K562 (cell line): ENCODE results near the gene FOSL1. TPM values are rescaled to one million over a fixed set of nuclear protein-coding genes. Genes with fewer than 3 reads are reported as not detected.

Source experiments
- GATAD2A ChIP-seq: fragments of 450-650 bp; IDR thresholded peaks from 2 replicates; pipeline ENCODE4 v1.6.1; 2017
- GTF2F1 ChIP-seq: IDR thresholded peaks from 2 replicates; pipeline ENCODE4 v1.6.1; 2011; ENCODE audit warnings: low read depth, low read length, improper control_type of control experiment
- HBP1 ChIP-seq: fragments of 450-650 bp; formaldehyde crosslinking; IDR thresholded peaks from 2 replicates; pipeline ENCODE4 v1.4.0; 2022; ENCODE audit warnings: missing genetic modification characterization
- HINFP ChIP-seq: fragments of 450-650 bp; conservative IDR thresholded peaks from 2 replicates; pipeline ENCODE4 v1.6.1; 2016; ENCODE audit warnings: missing genetic modification characterization, low read depth, mild to moderate bottlenecking, control low read depth, missing compliant biosample characterization
- HIVEP1 ChIP-seq: fragments of 250-450 bp; sonication (Bioruptor Pico); IDR thresholded peaks from 2 replicates; pipeline ENCODE4 v1.4.0; 2020; ENCODE audit warnings: mild to moderate bottlenecking
- MAFK ChIP-seq: IDR thresholded peaks from 2 replicates; pipeline ENCODE4 v1.6.1; 2011; ENCODE audit warnings: low read length, improper control_type of control experiment
- MEF2D ChIP-seq: conservative IDR thresholded peaks from 2 replicates; pipeline ENCODE4 v1.6.1; 2016; ENCODE audit warnings: low read depth, missing genetic modification characterization, missing compliant biosample characterization
- MTF1 ChIP-seq: fragments of 250-450 bp; sonication (Bioruptor Pico); IDR thresholded peaks from 2 replicates; pipeline ENCODE4 v1.9.0; 2021; ENCODE audit warnings: moderate library complexity, mild to moderate bottlenecking, inconsistent platforms, borderline replicate concordance
- NELFE ChIP-seq: IDR thresholded peaks from 2 replicates; pipeline ENCODE4 v1.6.1; 2011; ENCODE audit warnings: mild to moderate bottlenecking; ENCODE audit not compliant: insufficient read depth, insufficient read length
- PHF8 ChIP-seq: fragments of 200-600 bp; sonication (generic); IDR thresholded peaks from 2 replicates; pipeline ENCODE4 v1.6.1; 2012; ENCODE audit warnings: mixed run types, mild to moderate bottlenecking, inconsistent platforms, low read length, moderate library complexity, borderline replicate concordance
- RBM39 ChIP-seq: fragments of 200-400 bp; formaldehyde crosslinking; optimal IDR thresholded peaks from 2 replicates; pipeline ENCODE3; 2018; ENCODE audit warnings: low read depth, low read length
- RFX1 ChIP-seq: fragments of 450-650 bp; IDR thresholded peaks from 2 replicates; pipeline ENCODE4 v1.6.1; 2016; ENCODE audit warnings: mild to moderate bottlenecking, moderate library complexity
- SETDB1 ChIP-seq: IDR thresholded peaks from one replicate; pipeline ENCODE4 v1.6.1; 2012; ENCODE audit warnings: low read length, control low read depth, inconsistent platforms
- TBL1XR1 ChIP-seq, 2 experiments: IDR thresholded peaks; 2 replicates each; pipeline ENCODE4 v1.6.1; 2012; ENCODE audit warnings: improper control_type of control experiment in 2 of 2, low read length in 2 of 2, mild to moderate bottlenecking in 1 of 2
- TFAP4 ChIP-seq: sonication (generic); formaldehyde crosslinking; IDR thresholded peaks from 2 replicates; pipeline ENCODE4 v1.8.0; 2022; ENCODE audit warnings: missing genetic modification reagents, mild to moderate bottlenecking, moderate library complexity, borderline replicate concordance
- XRCC3 ChIP-seq: fragments of 450-650 bp; IDR thresholded peaks from 2 replicates; pipeline ENCODE4 v1.6.1; 2017; ENCODE audit warnings: mild to moderate bottlenecking, moderate library complexity
- ZC3H4 ChIP-seq: sonication (generic); formaldehyde crosslinking; IDR thresholded peaks from 2 replicates; pipeline ENCODE4 v1.9.0; 2021; ENCODE audit warnings: missing genetic modification reagents, borderline replicate concordance
- ZMIZ1 ChIP-seq, 2 experiments: fragments of 150-350 bp in 1 of 2; IDR thresholded peaks; 2 replicates each; pipeline ENCODE4 v1.6.1; 2012 to 2016; ENCODE audit warnings: low read depth in 2 of 2, low read length in 2 of 2, mild to moderate bottlenecking in 1 of 2, moderate library complexity in 1 of 2
- ZNF143 ChIP-seq: sonication (generic); formaldehyde crosslinking; IDR thresholded peaks from 2 replicates; pipeline ENCODE4 v1.9.0; 2022; ENCODE audit warnings: mild to moderate bottlenecking, missing genetic modification reagents
- ZNF431 ChIP-seq: sonication (generic); formaldehyde crosslinking; IDR thresholded peaks from 2 replicates; pipeline ENCODE4 v1.8.0; 2022; ENCODE audit warnings: mild to moderate bottlenecking, missing genetic modification reagents
- ZSCAN32 ChIP-seq: fragments of 450-650 bp; formaldehyde crosslinking; IDR thresholded peaks from 2 replicates; pipeline ENCODE4 v1.4.0; 2020; ENCODE audit warnings: mild to moderate bottlenecking, moderate library complexity
- polyA plus RNA-seq, 8 experiments: library from polyadenylated mRNA; depleted of rRNA in 4 of 8; stranded (reverse) in 5 of 8; unstranded in 3 of 8; fragments of >200 nt; fragmentation: Nextera tagmentation in 2 of 8; fragmentation: Illumina TruSeq in 1 of 8; extraction: Ambion mirVana in 2 of 8; extraction: Trizol in 1 of 8; gene quantifications; 2 replicates each; pipeline versions ENCODE4 v1.2.1 to v1.2.3, GENCODE V29; 2011 to 2014; ENCODE audit warnings: inconsistent platforms in 1 of 8, missing spikeins in 1 of 8
- total RNA-seq, 7 experiments: library from RNA; depleted of rRNA in 6 of 7; stranded (reverse); fragments of >200 nt in 6 of 7; fragmentation: Illumina TruSeq in 2 of 7; extraction: Trizol in 2 of 7; gene quantifications; 2 replicates each; pipeline versions ENCODE4 v1.2.1 to v1.2.3, GENCODE V29; 2011 to 2021; ENCODE audit warnings: low replicate concordance in 1 of 7

FOSL1 gene
- total and polyA plus RNA-seq, 9 of the 15 experiments (the other 6 are each of a cell fraction or from before 2014, with no cell fraction given) = 3.5 to 39.6 (median 10.0) TPM

GRCh38 chr11:65899356-65900124, 648 bp downstream of the FOSL1 start (continued):
- no peak for TF ChIP-seq HINFP (tag)
- TF ChIP-seq ZC3H4 (CRISPR knock-in tag) = peak; percentile 99
- peak; percentile 75; the same call in 1 of the 2 replicates for TF ChIP-seq GATAD2A
- no peak; a peak in 1 of 4 replicates for TF ChIP-seq ZMIZ1 (IDR thresholded peaks at IDR 0.05; ENCODE audit: low read depth in 2 of 2, low read length in 2 of 2)
- TF ChIP-seq ZNF143 = no peak
- no peak for TF ChIP-seq RFX1
- no peak for TF ChIP-seq XRCC3
- TF ChIP-seq MAFK = peak; percentile 77
- no peak for TF ChIP-seq NELFE
- 0 out of 2 replicates have a peak, but pooled peaks have one; percentile 53 for TF ChIP-seq ZNF431
- TF ChIP-seq MEF2D (tag) = 0 out of 2 replicates have a peak, but pooled peaks have one; percentile 24
- peak; percentile 87 for TF ChIP-seq RBM39
- TF ChIP-seq HBP1 = 0 out of 2 replicates have a peak, but pooled peaks have one; percentile 20
- no peak for TF ChIP-seq MTF1
- no peak for TF ChIP-seq SETDB1
- TF ChIP-seq GTF2F1 = 0 out of 2 replicates have a peak, but pooled peaks have one; percentile 8
- peak; percentile 32; the same call in 1 of the 2 replicates for TF ChIP-seq PHF8
- TF ChIP-seq ZSCAN32 (CRISPR knock-in tag) = no peak
- peak; percentile 82 for TF ChIP-seq TFAP4 (CRISPR knock-in tag)
- TF ChIP-seq TBL1XR1 (IDR thresholded peaks at IDR 0.05; ENCODE audit: low read length in 2 of 2) = peak in 1 of 2 experiments; percentile 27; a peak in 2 of 4 replicates
- no peak for TF ChIP-seq HIVEP1 (CRISPR knock-in tag)
